GM19395 (cell line): Measurements from ENCODE around the gene NFIX.

Experiments used
- ATAC-seq: cut with Tn5 transposase; IDR thresholded peaks from one replicate; pipeline ENCODE4 v1.9.1; 2021; ENCODE audit warnings: mild to moderate bottlenecking, moderate library complexity; ENCODE audit not compliant: unreplicated experiment

NFIX gene

GRCh38 chr19:12987190-12987589 lies 8.1 kb upstream of the NFIX start:
- no peak for ATAC-seq

GRCh38 chr19:12987781-12988180 lies 7.5 kb upstream of the NFIX start:
- ATAC-seq = no peak

GRCh38 chr19:12990431-12990830 lies 4.8 kb upstream of the NFIX start:
- no peak for ATAC-seq

GRCh38 chr19:12990853-12991252 lies 4.4 kb upstream of the NFIX start:
- ATAC-seq = no peak

- no peak for ATAC-seq
Measured at GRCh38 chr19:12991296-12991695, 4.0 kb upstream of the NFIX start.

- no peak for ATAC-seq
Measured at GRCh38 chr19:12992729-12993128, 2.5 kb upstream of the NFIX start.

- no peak for ATAC-seq
Measured at GRCh38 chr19:12993562-12993961, 1.7 kb upstream of the NFIX start.

- ATAC-seq = no peak
Measured at GRCh38 chr19:12995596-12996405, 526 bp downstream of the NFIX start.

GRCh38 chr19:12996406-12997094 lies 1.3 kb downstream of the NFIX start:
- ATAC-seq = no peak

- ATAC-seq = no peak
Measured at GRCh38 chr19:12997179-12997966, 2.1 kb downstream of the NFIX start.

- no peak for ATAC-seq
Measured at GRCh38 chr19:12997967-12998940, 3.0 kb downstream of the NFIX start.

GRCh38 chr19:13001166-13001501 lies 5.9 kb downstream of the NFIX start:
- no peak for ATAC-seq

GRCh38 chr19:13001502-13002165 lies 6.4 kb downstream of the NFIX start:
- ATAC-seq = no peak

- no peak for ATAC-seq
Measured at GRCh38 chr19:13002166-13002898, 7.1 kb downstream of the NFIX start.

GRCh38 chr19:13003081-13003480 lies 7.8 kb downstream of the NFIX start:
- no peak for ATAC-seq

- no peak for ATAC-seq
Measured at GRCh38 chr19:13004273-13004672, 9.0 kb downstream of the NFIX start.

- no peak for ATAC-seq
Measured at GRCh38 chr19:13005253-13005652, 10.0 kb downstream of the NFIX start.

- ATAC-seq = no peak
Measured at GRCh38 chr19:13005861-13006370, 10.6 kb downstream of the NFIX start.
